ENCODE data around the gene PCDHB16. TPM values are rescaled to one million over a fixed set of nuclear protein-coding genes. Genes with fewer than 3 reads are reported as not detected.
"Not testable (repeated sequence)": the region's sequence is repeated elsewhere in the genome, so short reads cannot be mapped to it uniquely, and the experiment has no call there.

The PCDHB16 gene
- total RNA-seq, 1 experiment from 2014 or later, result 6.5 TPM

DNA sequence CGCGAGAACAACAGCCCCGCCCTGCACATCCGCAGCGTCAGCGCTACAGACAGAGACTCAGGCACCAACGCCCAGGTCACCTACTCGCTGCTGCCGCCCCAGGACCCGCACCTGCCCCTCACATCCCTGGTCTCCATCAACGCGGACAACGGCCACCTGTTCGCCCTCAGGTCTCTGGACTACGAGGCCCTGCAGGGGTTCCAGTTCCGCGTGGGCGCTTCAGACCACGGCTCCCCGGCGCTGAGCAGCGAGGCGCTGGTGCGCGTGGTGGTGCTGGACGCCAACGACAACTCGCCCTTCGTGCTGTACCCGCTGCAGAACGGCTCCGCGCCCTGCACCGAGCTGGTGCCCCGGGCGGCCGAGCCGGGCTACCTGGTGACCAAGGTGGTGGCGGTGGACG is 33.3 kb downstream of the PCDHB16 start:
- not testable (repeated sequence) for H3K4me1 Mint-ChIP-seq; H3K56ac ChIP-seq (ENCODE audit: insufficient read length, low read depth, low read length)

GRCh38 chr5:141216035-141216434 is 33.8 kb downstream of the PCDHB16 start:
- H3K9ac ChIP-seq (ENCODE audit: extremely low read depth, insufficient read length, low read length); H3K79me2 ChIP-seq (ENCODE audit: insufficient read depth, low read length); H3T11ph ChIP-seq (ENCODE audit: low read length); H3K9me3 ChIP-seq (ENCODE audit: control insufficient read depth, low read depth, low read length); H3K4ac ChIP-seq (ENCODE audit: low read depth, low read length); H3K23me2 ChIP-seq (ENCODE audit: insufficient read length, low read depth, low read length, poor library complexity, severe bottlenecking); H3K27me3 ChIP-seq (ENCODE audit: insufficient read depth, low read length); H3K14ac ChIP-seq (ENCODE audit: insufficient read depth, low read length); H2BK5ac ChIP-seq (ENCODE audit: insufficient read length, low read length); H4K5ac ChIP-seq (ENCODE audit: insufficient read length, low read depth, low read length); H3K4me1 ChIP-seq (ENCODE audit: insufficient read depth, low read length); H3K4me1 Mint-ChIP-seq; H3K79me1 ChIP-seq (ENCODE audit: insufficient read depth, low read depth, low read length, poor library complexity, severe bottlenecking); H3K27ac ChIP-seq (ENCODE audit: insufficient read length, low read depth, low read length); H3K56ac ChIP-seq (ENCODE audit: insufficient read length, low read depth, low read length); H3K27ac Mint-ChIP-seq; H2BK15ac ChIP-seq (ENCODE audit: low read depth, low read length); H3K18ac ChIP-seq (ENCODE audit: insufficient read length, low read depth, low read length); H2BK120ac ChIP-seq (ENCODE audit: low read depth, low read length, poor library complexity, severe bottlenecking); H2AK5ac ChIP-seq (ENCODE audit: insufficient read length, low read length); H4K8ac ChIP-seq (replicated peaks; ENCODE audit: insufficient read length, low read depth, low read length); H3K4me2 ChIP-seq (ENCODE audit: insufficient read depth, insufficient read length, low read length); H3K4me3 Mint-ChIP-seq; H2BK12ac ChIP-seq (ENCODE audit: insufficient read length, low read depth, low read length); H2BK20ac ChIP-seq (ENCODE audit: low read depth, low read length, poor library complexity, severe bottlenecking); DNase-seq; H4K20me1 ChIP-seq (ENCODE audit: control insufficient read depth, insufficient read depth, insufficient read length); H4K91ac ChIP-seq (ENCODE audit: insufficient read length, low read depth, low read length); H2AFZ ChIP-seq (ENCODE audit: low read length); H3K23ac ChIP-seq (ENCODE audit: insufficient read length, low read depth, low read length): not testable (repeated sequence)
- peaks cover 10 to 19% (median 13%) of the 10 kb centered on the region in 3 experiments for H3K36me3 Mint-ChIP-seq (ENCODE audit: insufficient read depth in 1 of 3, low read depth in 3 of 3)
- no CpG with 5 or more reads among the region's 26 CpGs for WGBS (ENCODE audit: extremely low coverage, insufficient read length, low lambda C conversion rate)
- peaks cover 19 to 25% of the 10 kb centered on the region in 2 experiments for H3K9me3 Mint-ChIP-seq
- H3K27me3 Mint-ChIP-seq (ENCODE audit: low read depth), result peaks cover 12% of the 10 kb centered on the region

More for the DNA sequence above, 33.3 kb downstream of the PCDHB16 start:
- H3T11ph ChIP-seq (ENCODE audit: low read length); H3K27ac Mint-ChIP-seq; H3K23me2 ChIP-seq (ENCODE audit: insufficient read length, low read depth, low read length, poor library complexity, severe bottlenecking); H3K18ac ChIP-seq (ENCODE audit: insufficient read length, low read depth, low read length); H4K8ac ChIP-seq (replicated peaks; ENCODE audit: insufficient read length, low read depth, low read length); H2AK5ac ChIP-seq (ENCODE audit: insufficient read length, low read length); H4K91ac ChIP-seq (ENCODE audit: insufficient read length, low read depth, low read length); H3K27me3 ChIP-seq (ENCODE audit: insufficient read depth, low read length); H3K79me1 ChIP-seq (ENCODE audit: insufficient read depth, low read depth, low read length, poor library complexity, severe bottlenecking); H3K4me1 ChIP-seq (ENCODE audit: insufficient read depth, low read length); H3K4ac ChIP-seq (ENCODE audit: low read depth, low read length); H3K4me2 ChIP-seq (ENCODE audit: insufficient read depth, insufficient read length, low read length); H3K4me3 Mint-ChIP-seq; H2BK20ac ChIP-seq (ENCODE audit: low read depth, low read length, poor library complexity, severe bottlenecking); H2AFZ ChIP-seq (ENCODE audit: low read length); H4K5ac ChIP-seq (ENCODE audit: insufficient read length, low read depth, low read length); H3K27ac ChIP-seq (ENCODE audit: insufficient read length, low read depth, low read length); H3K9me3 ChIP-seq (ENCODE audit: control insufficient read depth, low read depth, low read length); DNase-seq; H3K79me2 ChIP-seq (ENCODE audit: insufficient read depth, low read length); H3K9ac ChIP-seq (ENCODE audit: extremely low read depth, insufficient read length, low read length); H3K23ac ChIP-seq (ENCODE audit: insufficient read length, low read depth, low read length); H2BK12ac ChIP-seq (ENCODE audit: insufficient read length, low read depth, low read length); H4K20me1 ChIP-seq (ENCODE audit: control insufficient read depth, insufficient read depth, insufficient read length); H2BK120ac ChIP-seq (ENCODE audit: low read depth, low read length, poor library complexity, severe bottlenecking); H3K14ac ChIP-seq (ENCODE audit: insufficient read depth, low read length); H2BK15ac ChIP-seq (ENCODE audit: low read depth, low read length); H2BK5ac ChIP-seq (ENCODE audit: insufficient read length, low read length): not testable (repeated sequence)
- Mint-ChIP-seq H3K9me3 (peaks cover 22 to 27% of the 10 kb centered on the region in 2 experiments), H3K27me3 (ENCODE audit: low read depth) (peaks cover 12% of the 10 kb centered on the region), H3K36me3 (ENCODE audit: insufficient read depth in 1 of 3, low read depth in 3 of 3) (peaks cover 12 to 23% (median 15%) of the 10 kb centered on the region in 3 experiments)
- WGBS (ENCODE audit: extremely low coverage, insufficient read length, low lambda C conversion rate), result no CpG with 5 or more reads among the region's 40 CpGs
